GM23338 (cell line): Measurements from ENCODE around the gene MPZL1. TPM values are rescaled to one million over a fixed set of nuclear protein-coding genes. Genes with fewer than 3 reads are reported as not detected.

ENCODE experiments used
- ATAC-seq: fragments of 200-7000 bp; cut with Tn5 transposase; 3 replicates; pipeline ENCODE4 v1.9.1; 2020
- DNase-seq: peaks from one replicate; pipeline ENCODE4 v3.0.0-alpha.2; 2015; ENCODE audit warnings: low spot score
- H2AFZ ChIP-seq: fragments of 200-600 bp; sonication (generic); 2 replicates; pipeline ENCODE4 v1.8.0; 2016; ENCODE audit warnings: antibody characterized with exemption, mild to moderate bottlenecking, moderate library complexity
- H3F3A ChIP-seq: fragments of 200-600 bp; sonication (generic); replicated peaks from 2 replicates; pipeline ENCODE4 v1.8.0; 2017; ENCODE audit warnings: antibody characterized with exemption, mixed run types, low read depth
- H3K27ac ChIP-seq: fragments of 200-600 bp; sonication (generic); 2 replicates; pipeline ENCODE4 v1.6.1; 2016; ENCODE audit warnings: low read depth
- H3K27me3 ChIP-seq: fragments of 200-600 bp; sonication (generic); 2 replicates; pipeline ENCODE4 v1.8.0; 2016; ENCODE audit warnings: mild to moderate bottlenecking, mixed run types, moderate library complexity; ENCODE audit not compliant: insufficient read depth
- H3K36me3 ChIP-seq: fragments of 200-600 bp; sonication (generic); 2 replicates; pipeline ENCODE4 v1.8.0; 2016; ENCODE audit warnings: mild to moderate bottlenecking; ENCODE audit not compliant: insufficient read depth
- H3K4me1 ChIP-seq: fragments of 200-600 bp; sonication (generic); 2 replicates; pipeline ENCODE4 v1.8.0; 2016; ENCODE audit warnings: mild to moderate bottlenecking, moderate library complexity; ENCODE audit not compliant: insufficient read depth
- H3K4me2 ChIP-seq: fragments of 200-600 bp; sonication (generic); 2 replicates; pipeline ENCODE4 v1.7.1; 2017; ENCODE audit warnings: mixed run types
- H3K4me3 ChIP-seq: fragments of 200-600 bp; sonication (generic); 2 replicates; pipeline ENCODE4 v1.6.1; 2016; ENCODE audit warnings: mixed run types
- H3K79me2 ChIP-seq: fragments of 200-600 bp; sonication (generic); replicated peaks from 2 replicates; pipeline ENCODE4 v1.8.0; 2017; ENCODE audit warnings: mild to moderate bottlenecking; ENCODE audit not compliant: insufficient read depth
- H3K9me2 ChIP-seq: fragments of 200-600 bp; sonication (generic); 2 replicates; pipeline ENCODE4 v1.8.0; 2017; ENCODE audit not compliant: insufficient read depth
- H4K20me1 ChIP-seq: fragments of 200-600 bp; sonication (generic); replicated peaks from 2 replicates; pipeline ENCODE4 v1.8.0; 2017; ENCODE audit warnings: mild to moderate bottlenecking; ENCODE audit not compliant: insufficient read depth
- H3K27ac Mint-ChIP-seq: 2 replicates; pipeline ENCODE4 v1.8.0; 2020; ENCODE audit warnings: inconsistent platforms, mild to moderate bottlenecking, moderate library complexity, mixed read lengths
- H3K27me3 Mint-ChIP-seq: 3 replicates; pipeline ENCODE4 v1.8.0; 2022; ENCODE audit warnings: low read depth, mild to moderate bottlenecking, moderate library complexity, mixed read lengths, inconsistent platforms; ENCODE audit not compliant: insufficient read depth, poor library complexity
- H3K36me3 Mint-ChIP-seq: 3 replicates; pipeline ENCODE4 v1.8.0; 2021; ENCODE audit warnings: low read depth, mild to moderate bottlenecking, inconsistent platforms, moderate library complexity, mixed read lengths
- H3K4me1 Mint-ChIP-seq: 3 replicates; pipeline ENCODE4 v1.8.0; 2020; ENCODE audit warnings: mild to moderate bottlenecking, inconsistent platforms, mixed read lengths
- H3K4me3 Mint-ChIP-seq: 3 replicates; pipeline ENCODE4 v1.8.0; 2021; ENCODE audit warnings: moderate library complexity, mild to moderate bottlenecking, inconsistent platforms, mixed read lengths
- H3K9me3 Mint-ChIP-seq: 3 replicates; pipeline ENCODE4 v1.8.0; 2020; ENCODE audit warnings: moderate library complexity, mild to moderate bottlenecking, inconsistent platforms, mixed read lengths
- CREB1 ChIP-seq: fragments of 250-450 bp; sonication (Bioruptor Pico); IDR thresholded peaks from 2 replicates; pipeline ENCODE4 v1.5.0; 2020; ENCODE audit warnings: low read depth, mild to moderate bottlenecking, moderate library complexity
- EZH2 ChIP-seq: fragments of 200-600 bp; sonication (generic); IDR thresholded peaks from one replicate; pipeline ENCODE4 v1.8.0; 2017; ENCODE audit warnings: antibody characterized with exemption, mild to moderate bottlenecking, low read depth; ENCODE audit not compliant: unreplicated experiment
- EZH2phosphoT487 ChIP-seq: fragments of 200-600 bp; sonication (generic); IDR thresholded peaks from one replicate; pipeline ENCODE4 v1.8.1; 2018; ENCODE audit warnings: antibody characterized with exemption; ENCODE audit not compliant: unreplicated experiment
- JUNB ChIP-seq: IDR thresholded peaks from one replicate; pipeline ENCODE4 v1.6.1; 2016; ENCODE audit warnings: antibody characterized with exemption; ENCODE audit not compliant: unreplicated experiment
- NANOG ChIP-seq: IDR thresholded peaks from 2 replicates; pipeline ENCODE4 v1.6.1; 2016; ENCODE audit warnings: antibody characterized with exemption, borderline replicate concordance
- POLR2AphosphoS5 ChIP-seq: IDR thresholded peaks from 2 replicates; pipeline ENCODE4 v1.6.1; 2016; ENCODE audit warnings: antibody characterized with exemption, low read depth
- STAT1 ChIP-seq: IDR thresholded peaks from one replicate; pipeline ENCODE4 v1.6.1; 2016; ENCODE audit warnings: antibody characterized with exemption; ENCODE audit not compliant: unreplicated experiment
- ZNF114 ChIP-seq: fragments of 250-450 bp; sonication (Bioruptor Pico); IDR thresholded peaks from 2 replicates; pipeline ENCODE4 v1.5.0; 2020; ENCODE audit warnings: mild to moderate bottlenecking, moderate library complexity
- ZNF331 ChIP-seq: fragments of 250-450 bp; sonication (Bioruptor Pico); IDR thresholded peaks from 2 replicates; pipeline ENCODE4 v1.5.0; 2020; ENCODE audit warnings: low read depth, mild to moderate bottlenecking, moderate library complexity
- polyA plus RNA-seq: library from polyadenylated mRNA; unstranded; fragments of >200 nt; fragmentation: Nextera tagmentation; extraction: Ambion mirVana; gene quantifications from 2 replicates; pipeline ENCODE4 v1.2.1, GENCODE V29; 2016
- total RNA-seq: library from RNA; depleted of rRNA; stranded (reverse); fragments of >200 nt; shearing (Covaris generic); gene quantifications from 2 replicates; pipeline ENCODE4 v1.2.3, GENCODE V29; 2014
- TF ChIP-seq, protein P1 (sequence below): IDR thresholded peaks from one replicate; pipeline ENCODE4 v1.6.1; 2018; ENCODE audit warnings: antibody characterized with exemption; ENCODE audit not compliant: unreplicated experiment
- TF ChIP-seq, protein P2 (sequence below): IDR thresholded peaks from 2 replicates; pipeline ENCODE4 v1.6.1; 2016; ENCODE audit warnings: antibody characterized with exemption
- TF ChIP-seq, protein P3 (sequence below), 2 experiments: fragments of 200-600 bp in 1 of 2; sonication (generic) in 1 of 2; conservative IDR thresholded peaks; 2 replicates each; pipeline versions ENCODE4 v1.5.1 to v1.6.1; 2016 to 2017; ENCODE audit warnings: antibody characterized with exemption in 2 of 2, low read depth in 2 of 2, mild to moderate bottlenecking in 2 of 2, moderate library complexity in 1 of 2
- TF ChIP-seq, protein P4 (sequence below): fragments of 250-450 bp; sonication (Bioruptor Pico); IDR thresholded peaks from 2 replicates; pipeline ENCODE4 v1.5.0; 2020; ENCODE audit warnings: mild to moderate bottlenecking, moderate library complexity

The MPZL1 gene
- total and polyA plus RNA-seq, 2 experiments from 2014 or later: 35.1 to 85.1 TPM

DNA sequence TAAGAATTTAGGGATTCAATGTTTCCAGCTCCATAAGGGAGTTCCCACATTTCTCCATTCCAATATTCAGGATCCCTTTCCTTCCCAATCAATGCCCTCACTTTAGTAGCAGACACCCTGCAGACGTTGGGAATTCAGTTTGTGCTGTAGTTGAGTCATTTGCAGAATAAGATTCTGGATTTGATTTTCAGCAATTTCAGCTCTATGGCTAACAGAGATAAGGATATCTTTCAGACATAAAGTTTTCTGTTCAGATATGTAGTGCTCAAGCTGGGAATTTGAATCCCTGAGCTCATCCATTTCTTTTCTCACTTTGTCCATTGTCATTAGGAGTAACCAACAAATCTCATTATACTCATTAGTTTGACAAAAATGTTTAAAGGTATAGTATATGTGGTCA lies 13.1 kb downstream of the MPZL1 start:
- Histone ChIP-seq H3K9me2 (no peaks in the 10 kb centered on the region), H3K27me3 (no peaks in the 10 kb centered on the region), H3K4me2 (no peak overlapping the region), H2AFZ (no peak overlapping the region), H3K79me2 (peaks cover 99% of the 10 kb centered on the region), H3F3A (no peaks in the 10 kb centered on the region), H4K20me1 (peaks cover 53% of the 10 kb centered on the region), H3K36me3 (peaks cover 6% of the 10 kb centered on the region; the same call in 1 of the 2 replicates), H3K27ac (no peak overlapping the region), H3K4me3 (no peak overlapping the region), H3K4me1 (peaks cover 17% of the 10 kb centered on the region)
- Mint-ChIP-seq H3K36me3 (peaks cover 31% of the 10 kb centered on the region), H3K4me3 (no peak overlapping the region), H3K4me1 (peaks cover 4% of the 10 kb centered on the region), H3K9me3 (peaks cover 5% of the 10 kb centered on the region; the same call in 1 of the 3 replicates), H3K27me3 (peaks cover 5% of the 10 kb centered on the region), H3K27ac (no peak overlapping the region)
- DNase-seq: no peak
- TF ChIP-seq, protein P1, sequence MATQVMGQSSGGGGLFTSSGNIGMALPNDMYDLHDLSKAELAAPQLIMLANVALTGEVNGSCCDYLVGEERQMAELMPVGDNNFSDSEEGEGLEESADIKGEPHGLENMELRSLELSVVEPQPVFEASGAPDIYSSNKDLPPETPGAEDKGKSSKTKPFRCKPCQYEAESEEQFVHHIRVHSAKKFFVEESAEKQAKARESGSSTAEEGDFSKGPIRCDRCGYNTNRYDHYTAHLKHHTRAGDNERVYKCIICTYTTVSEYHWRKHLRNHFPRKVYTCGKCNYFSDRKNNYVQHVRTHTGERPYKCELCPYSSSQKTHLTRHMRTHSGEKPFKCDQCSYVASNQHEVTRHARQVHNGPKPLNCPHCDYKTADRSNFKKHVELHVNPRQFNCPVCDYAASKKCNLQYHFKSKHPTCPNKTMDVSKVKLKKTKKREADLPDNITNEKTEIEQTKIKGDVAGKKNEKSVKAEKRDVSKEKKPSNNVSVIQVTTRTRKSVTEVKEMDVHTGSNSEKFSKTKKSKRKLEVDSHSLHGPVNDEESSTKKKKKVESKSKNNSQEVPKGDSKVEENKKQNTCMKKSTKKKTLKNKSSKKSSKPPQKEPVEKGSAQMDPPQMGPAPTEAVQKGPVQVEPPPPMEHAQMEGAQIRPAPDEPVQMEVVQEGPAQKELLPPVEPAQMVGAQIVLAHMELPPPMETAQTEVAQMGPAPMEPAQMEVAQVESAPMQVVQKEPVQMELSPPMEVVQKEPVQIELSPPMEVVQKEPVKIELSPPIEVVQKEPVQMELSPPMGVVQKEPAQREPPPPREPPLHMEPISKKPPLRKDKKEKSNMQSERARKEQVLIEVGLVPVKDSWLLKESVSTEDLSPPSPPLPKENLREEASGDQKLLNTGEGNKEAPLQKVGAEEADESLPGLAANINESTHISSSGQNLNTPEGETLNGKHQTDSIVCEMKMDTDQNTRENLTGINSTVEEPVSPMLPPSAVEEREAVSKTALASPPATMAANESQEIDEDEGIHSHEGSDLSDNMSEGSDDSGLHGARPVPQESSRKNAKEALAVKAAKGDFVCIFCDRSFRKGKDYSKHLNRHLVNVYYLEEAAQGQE: no peak
- no peak for TF ChIP-seq NANOG
- TF ChIP-seq EZH2phosphoT487: no peak
- no peak for TF ChIP-seq POLR2AphosphoS5
- no peak for TF ChIP-seq STAT1
- no peak for TF ChIP-seq CREB1 (CRISPR knock-in tag)
- TF ChIP-seq, protein P2, sequence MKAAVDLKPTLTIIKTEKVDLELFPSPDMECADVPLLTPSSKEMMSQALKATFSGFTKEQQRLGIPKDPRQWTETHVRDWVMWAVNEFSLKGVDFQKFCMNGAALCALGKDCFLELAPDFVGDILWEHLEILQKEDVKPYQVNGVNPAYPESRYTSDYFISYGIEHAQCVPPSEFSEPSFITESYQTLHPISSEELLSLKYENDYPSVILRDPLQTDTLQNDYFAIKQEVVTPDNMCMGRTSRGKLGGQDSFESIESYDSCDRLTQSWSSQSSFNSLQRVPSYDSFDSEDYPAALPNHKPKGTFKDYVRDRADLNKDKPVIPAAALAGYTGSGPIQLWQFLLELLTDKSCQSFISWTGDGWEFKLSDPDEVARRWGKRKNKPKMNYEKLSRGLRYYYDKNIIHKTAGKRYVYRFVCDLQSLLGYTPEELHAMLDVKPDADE: no peak
- TF ChIP-seq, protein P3, sequence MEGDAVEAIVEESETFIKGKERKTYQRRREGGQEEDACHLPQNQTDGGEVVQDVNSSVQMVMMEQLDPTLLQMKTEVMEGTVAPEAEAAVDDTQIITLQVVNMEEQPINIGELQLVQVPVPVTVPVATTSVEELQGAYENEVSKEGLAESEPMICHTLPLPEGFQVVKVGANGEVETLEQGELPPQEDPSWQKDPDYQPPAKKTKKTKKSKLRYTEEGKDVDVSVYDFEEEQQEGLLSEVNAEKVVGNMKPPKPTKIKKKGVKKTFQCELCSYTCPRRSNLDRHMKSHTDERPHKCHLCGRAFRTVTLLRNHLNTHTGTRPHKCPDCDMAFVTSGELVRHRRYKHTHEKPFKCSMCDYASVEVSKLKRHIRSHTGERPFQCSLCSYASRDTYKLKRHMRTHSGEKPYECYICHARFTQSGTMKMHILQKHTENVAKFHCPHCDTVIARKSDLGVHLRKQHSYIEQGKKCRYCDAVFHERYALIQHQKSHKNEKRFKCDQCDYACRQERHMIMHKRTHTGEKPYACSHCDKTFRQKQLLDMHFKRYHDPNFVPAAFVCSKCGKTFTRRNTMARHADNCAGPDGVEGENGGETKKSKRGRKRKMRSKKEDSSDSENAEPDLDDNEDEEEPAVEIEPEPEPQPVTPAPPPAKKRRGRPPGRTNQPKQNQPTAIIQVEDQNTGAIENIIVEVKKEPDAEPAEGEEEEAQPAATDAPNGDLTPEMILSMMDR (conservative IDR thresholded peaks at IDR 0.05; ENCODE audit: low read depth in 2 of 2): no peak
- TF ChIP-seq EZH2: no peak
- no peak for TF ChIP-seq ZNF114 (CRISPR knock-in tag)
- TF ChIP-seq, protein P4, sequence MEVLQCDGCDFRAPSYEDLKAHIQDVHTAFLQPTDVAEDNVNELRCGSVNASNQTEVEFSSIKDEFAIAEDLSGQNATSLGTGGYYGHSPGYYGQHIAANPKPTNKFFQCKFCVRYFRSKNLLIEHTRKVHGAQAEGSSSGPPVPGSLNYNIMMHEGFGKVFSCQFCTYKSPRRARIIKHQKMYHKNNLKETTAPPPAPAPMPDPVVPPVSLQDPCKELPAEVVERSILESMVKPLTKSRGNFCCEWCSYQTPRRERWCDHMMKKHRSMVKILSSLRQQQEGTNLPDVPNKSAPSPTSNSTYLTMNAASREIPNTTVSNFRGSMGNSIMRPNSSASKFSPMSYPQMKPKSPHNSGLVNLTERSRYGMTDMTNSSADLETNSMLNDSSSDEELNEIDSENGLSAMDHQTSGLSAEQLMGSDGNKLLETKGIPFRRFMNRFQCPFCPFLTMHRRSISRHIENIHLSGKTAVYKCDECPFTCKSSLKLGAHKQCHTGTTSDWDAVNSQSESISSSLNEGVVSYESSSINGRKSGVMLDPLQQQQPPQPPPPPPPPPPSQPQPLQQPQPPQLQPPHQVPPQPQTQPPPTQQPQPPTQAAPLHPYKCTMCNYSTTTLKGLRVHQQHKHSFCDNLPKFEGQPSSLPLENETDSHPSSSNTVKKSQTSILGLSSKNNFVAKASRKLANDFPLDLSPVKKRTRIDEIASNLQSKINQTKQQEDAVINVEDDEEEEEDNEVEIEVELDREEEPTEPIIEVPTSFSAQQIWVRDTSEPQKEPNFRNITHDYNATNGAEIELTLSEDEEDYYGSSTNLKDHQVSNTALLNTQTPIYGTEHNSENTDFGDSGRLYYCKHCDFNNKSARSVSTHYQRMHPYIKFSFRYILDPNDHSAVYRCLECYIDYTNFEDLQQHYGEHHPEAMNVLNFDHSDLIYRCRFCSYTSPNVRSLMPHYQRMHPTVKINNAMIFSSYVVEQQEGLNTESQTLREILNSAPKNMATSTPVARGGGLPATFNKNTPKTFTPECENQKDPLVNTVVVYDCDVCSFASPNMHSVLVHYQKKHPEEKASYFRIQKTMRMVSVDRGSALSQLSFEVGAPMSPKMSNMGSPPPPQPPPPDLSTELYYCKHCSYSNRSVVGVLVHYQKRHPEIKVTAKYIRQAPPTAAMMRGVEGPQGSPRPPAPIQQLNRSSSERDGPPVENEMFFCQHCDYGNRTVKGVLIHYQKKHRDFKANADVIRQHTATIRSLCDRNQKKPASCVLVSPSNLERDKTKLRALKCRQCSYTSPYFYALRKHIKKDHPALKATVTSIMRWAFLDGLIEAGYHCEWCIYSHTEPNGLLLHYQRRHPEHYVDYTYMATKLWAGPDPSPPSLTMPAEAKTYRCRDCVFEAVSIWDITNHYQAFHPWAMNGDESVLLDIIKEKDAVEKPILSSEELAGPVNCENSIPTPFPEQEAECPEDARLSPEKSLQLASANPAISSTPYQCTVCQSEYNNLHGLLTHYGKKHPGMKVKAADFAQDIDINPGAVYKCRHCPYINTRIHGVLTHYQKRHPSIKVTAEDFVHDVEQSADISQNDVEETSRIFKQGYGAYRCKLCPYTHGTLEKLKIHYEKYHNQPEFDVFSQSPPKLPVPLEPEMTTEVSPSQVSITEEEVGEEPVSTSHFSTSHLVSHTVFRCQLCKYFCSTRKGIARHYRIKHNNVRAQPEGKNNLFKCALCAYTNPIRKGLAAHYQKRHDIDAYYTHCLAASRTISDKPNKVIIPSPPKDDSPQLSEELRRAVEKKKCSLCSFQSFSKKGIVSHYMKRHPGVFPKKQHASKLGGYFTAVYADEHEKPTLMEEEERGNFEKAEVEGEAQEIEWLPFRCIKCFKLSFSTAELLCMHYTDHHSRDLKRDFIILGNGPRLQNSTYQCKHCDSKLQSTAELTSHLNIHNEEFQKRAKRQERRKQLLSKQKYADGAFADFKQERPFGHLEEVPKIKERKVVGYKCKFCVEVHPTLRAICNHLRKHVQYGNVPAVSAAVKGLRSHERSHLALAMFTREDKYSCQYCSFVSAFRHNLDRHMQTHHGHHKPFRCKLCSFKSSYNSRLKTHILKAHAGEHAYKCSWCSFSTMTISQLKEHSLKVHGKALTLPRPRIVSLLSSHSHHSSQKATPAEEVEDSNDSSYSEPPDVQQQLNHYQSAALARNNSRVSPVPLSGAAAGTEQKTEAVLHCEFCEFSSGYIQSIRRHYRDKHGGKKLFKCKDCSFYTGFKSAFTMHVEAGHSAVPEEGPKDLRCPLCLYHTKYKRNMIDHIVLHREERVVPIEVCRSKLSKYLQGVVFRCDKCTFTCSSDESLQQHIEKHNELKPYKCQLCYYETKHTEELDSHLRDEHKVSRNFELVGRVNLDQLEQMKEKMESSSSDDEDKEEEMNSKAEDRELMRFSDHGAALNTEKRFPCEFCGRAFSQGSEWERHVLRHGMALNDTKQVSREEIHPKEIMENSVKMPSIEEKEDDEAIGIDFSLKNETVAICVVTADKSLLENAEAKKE (CRISPR knock-in tag): no peak
- no peak for TF ChIP-seq ZNF331
- TF ChIP-seq JUNB: no peak
- ATAC-seq: no peak
